Mammary microvascular endothelial cell (primary cell): ENCODE data around the gene CRYGC. TPM values are rescaled to one million over a fixed set of nuclear protein-coding genes. Genes with fewer than 3 reads are reported as not detected.

Source experiments
- total RNA-seq: library from RNA; depleted of rRNA; stranded (reverse); fragments of >200 nt; gene quantifications from 2 replicates; pipeline ENCODE4 v1.2.3, GENCODE V29; 2015

Gene CRYGC, protein sequence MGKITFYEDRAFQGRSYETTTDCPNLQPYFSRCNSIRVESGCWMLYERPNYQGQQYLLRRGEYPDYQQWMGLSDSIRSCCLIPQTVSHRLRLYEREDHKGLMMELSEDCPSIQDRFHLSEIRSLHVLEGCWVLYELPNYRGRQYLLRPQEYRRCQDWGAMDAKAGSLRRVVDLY
- total RNA-seq: not detected in 2 replicates

DNA sequence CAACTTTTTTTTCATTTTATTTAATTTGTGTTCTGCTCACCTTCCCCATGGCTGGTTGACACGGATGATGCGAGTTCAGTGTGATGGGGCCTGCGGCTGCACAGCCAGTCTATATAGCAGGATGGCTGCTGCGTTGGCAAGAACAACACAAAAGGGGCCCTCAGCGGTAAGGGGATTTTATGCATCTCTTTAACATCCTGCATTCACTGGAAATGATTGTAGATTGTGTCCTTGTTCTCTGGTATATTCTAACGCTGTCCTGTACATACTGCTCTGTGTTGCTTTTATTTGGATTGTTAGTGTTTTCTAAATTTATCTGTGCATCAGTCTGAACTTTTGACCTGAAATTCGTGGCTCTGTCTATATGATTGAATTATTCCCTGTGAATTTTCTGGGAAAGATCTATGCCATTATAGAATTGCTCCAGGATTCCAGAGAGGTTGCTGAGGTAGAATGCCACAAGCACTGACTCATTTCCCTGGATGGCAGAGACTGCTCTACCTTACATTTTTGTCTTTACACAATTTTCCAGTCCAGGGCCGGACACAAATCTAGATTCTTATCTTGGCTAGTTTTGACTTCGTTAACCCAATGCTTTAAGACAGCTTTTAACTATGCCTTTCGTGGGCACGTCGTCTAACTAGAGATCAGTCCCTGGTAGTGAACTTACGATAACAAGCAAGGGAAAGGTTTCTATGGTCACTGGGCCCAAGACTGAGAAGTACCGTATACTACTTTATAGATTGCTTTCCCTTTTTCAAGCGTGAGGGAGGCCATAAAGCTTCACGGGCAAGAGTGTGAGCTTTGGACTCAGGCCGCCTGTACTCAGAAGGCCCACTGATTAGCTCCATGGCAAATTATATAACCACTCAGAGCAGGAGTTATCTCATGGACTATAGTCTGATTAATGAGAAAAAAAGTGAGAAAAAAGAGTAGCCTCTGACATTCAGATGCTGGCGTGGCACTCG lies at the start of gene CRYGC:
CRYGC (minus strand) TSS at position 85 of the 968 bp plus-strand sequence; CDS start at position 49, 36 bp downstream.

DNA sequence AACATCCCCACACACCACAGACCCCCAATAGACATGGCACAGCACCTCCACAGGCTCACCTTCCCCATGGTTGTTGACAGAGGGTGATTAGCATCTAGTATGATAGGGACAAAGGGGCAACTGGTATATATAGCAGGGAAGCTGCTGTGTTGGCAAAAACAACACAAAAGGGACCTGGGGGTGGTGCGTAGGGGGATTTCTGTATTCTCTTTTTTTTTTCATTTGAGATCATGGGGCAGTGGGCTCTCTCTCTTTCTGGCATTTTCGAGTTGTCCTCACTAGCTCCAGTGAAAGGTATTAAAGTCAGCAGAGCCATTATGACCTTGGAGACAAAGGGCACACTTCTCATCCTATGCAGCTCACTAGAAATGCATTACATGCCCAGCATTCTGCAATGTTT lies 33.9 kb upstream of the CRYGC start, which contains the start of gene CRYGA:
CRYGA (minus strand) TSS at position 101 of the 400 bp plus-strand sequence; CDS start at position 68, 33 bp downstream.

DNA sequence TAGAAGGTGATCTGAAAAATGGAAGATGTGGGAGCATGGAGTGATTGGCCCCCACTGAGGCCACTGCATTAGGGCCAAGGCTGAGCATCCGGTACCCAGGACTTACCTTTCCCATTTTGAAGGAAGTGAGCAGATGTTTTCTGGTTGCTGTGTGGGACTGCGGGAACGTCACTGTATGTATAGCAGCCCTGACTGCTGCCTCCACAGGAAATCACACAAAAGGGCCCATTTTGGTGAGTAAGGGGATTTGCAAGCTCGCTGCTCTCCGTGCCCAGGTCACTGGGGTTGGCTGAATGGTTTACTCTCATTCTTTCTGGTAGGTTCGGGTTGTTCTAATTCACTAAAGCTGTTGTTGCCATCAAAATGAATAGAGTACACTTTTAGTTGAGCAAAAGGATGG lies 16.4 kb upstream of the CRYGC start, which contains the start of gene CRYGB:
CRYGB (minus strand) TSS at position 153 of the 400 bp plus-strand sequence; CDS start at position 115, 38 bp downstream.

DNA sequence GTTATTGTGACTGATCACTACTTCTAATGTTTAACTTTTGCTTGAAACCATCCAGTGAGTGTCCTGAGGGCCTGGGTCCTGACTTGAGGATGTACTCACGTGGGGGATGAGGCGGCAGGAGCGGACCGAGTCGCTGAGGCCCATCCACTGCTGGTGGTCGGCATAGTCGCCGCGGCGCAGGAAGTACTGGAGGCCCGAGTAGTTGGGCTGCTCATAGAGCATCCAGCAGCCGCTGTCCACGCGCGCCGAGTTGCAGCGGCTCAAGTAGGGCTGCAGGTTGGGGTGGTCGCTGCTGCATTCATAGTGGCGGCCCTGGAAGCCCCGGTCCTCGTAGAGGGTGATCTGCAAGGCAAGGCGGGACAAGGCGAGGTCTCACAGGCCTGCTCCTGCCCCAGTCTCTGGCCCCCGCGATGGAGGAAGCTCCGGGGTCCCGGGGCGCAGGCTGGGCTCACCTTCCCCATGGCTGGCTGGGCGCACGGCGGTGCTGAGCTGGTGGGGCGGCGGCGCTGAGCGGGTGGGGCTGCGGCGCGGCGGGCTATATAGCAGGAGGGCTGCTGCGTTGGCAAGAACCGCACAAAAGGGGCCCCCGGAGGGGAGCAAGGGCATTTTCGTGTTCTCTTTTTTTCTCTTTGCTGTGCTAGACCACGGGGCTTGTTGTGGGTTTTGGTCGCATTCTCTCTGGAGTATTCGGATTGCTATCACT lies 5.5 kb downstream of the CRYGC start, which contains the start of gene CRYGD:
CRYGD (minus strand) TSS at position 512 of the 703 bp plus-strand sequence; CDS start at position 461, 51 bp downstream.

Other genes with a start within 250 kb of the CRYGC start
- gene PLEKHM3, start 104.3 kb downstream of the CRYGC start, total RNA-seq: 3.3 and 4.2 TPM in 2 replicates
- not detected in 2 replicates for gene CRYGD, start 5.3 kb downstream of the CRYGC start, total RNA-seq
- gene CRYGB, start 16.3 kb upstream of the CRYGC start, total RNA-seq: not detected in 2 replicates
- gene CRYGA, start 33.8 kb upstream of the CRYGC start, total RNA-seq: not detected in 2 replicates
- gene C2orf80, start 60.2 kb upstream of the CRYGC start, total RNA-seq: not detected in 2 replicates
- gene IDH1, start 125.2 kb upstream of the CRYGC start, total RNA-seq: 105 and 109 TPM in 2 replicates
- 14.9 and 15.0 TPM in 2 replicates for gene PIKFYVE, start 136.4 kb upstream of the CRYGC start, total RNA-seq